Activated T-cell treated with anti-CD3 and anti-CD28 coated beads for 1 hour (primary cell): ENCODE results near the gene RFX2.

ENCODE experiments used
- DNase-seq: peaks from one replicate; pipeline ENCODE4 v3.0.0-alpha.2; 2020; ENCODE audit warnings: low read depth

RFX2 gene

GRCh38 chr19:5955636-5955935, 154.7 kb downstream of the RFX2 start:
- DNase-seq: no peak

- DNase-seq: no peak
These were observed 156.0 kb downstream of the RFX2 start for GRCh38 chr19:5954293-5954692.

GRCh38 chr19:5953680-5954213, 156.6 kb downstream of the RFX2 start:
- DNase-seq: no peak

- no peak for DNase-seq
These were observed 157.2 kb downstream of the RFX2 start for GRCh38 chr19:5953030-5953589.

- no peak for DNase-seq
These were observed 157.9 kb downstream of the RFX2 start for GRCh38 chr19:5952193-5953029.

GRCh38 chr19:5951338-5951861, 158.9 kb downstream of the RFX2 start:
- no peak for DNase-seq

GRCh38 chr19:5950741-5951140, 159.6 kb downstream of the RFX2 start:
- DNase-seq: no peak

GRCh38 chr19:5949792-5950305, 160.5 kb downstream of the RFX2 start:
- peak; percentile 12 for DNase-seq

GRCh38 chr19:5948752-5949564, 161.3 kb downstream of the RFX2 start:
- no peak for DNase-seq

- DNase-seq: no peak
These were observed 162.9 kb downstream of the RFX2 start for GRCh38 chr19:5947435-5947834.

GRCh38 chr19:5943623-5944022, 166.7 kb downstream of the RFX2 start:
- DNase-seq: no peak
